ENCODE measurements around the gene STK16.

The STK16 gene

DNA sequence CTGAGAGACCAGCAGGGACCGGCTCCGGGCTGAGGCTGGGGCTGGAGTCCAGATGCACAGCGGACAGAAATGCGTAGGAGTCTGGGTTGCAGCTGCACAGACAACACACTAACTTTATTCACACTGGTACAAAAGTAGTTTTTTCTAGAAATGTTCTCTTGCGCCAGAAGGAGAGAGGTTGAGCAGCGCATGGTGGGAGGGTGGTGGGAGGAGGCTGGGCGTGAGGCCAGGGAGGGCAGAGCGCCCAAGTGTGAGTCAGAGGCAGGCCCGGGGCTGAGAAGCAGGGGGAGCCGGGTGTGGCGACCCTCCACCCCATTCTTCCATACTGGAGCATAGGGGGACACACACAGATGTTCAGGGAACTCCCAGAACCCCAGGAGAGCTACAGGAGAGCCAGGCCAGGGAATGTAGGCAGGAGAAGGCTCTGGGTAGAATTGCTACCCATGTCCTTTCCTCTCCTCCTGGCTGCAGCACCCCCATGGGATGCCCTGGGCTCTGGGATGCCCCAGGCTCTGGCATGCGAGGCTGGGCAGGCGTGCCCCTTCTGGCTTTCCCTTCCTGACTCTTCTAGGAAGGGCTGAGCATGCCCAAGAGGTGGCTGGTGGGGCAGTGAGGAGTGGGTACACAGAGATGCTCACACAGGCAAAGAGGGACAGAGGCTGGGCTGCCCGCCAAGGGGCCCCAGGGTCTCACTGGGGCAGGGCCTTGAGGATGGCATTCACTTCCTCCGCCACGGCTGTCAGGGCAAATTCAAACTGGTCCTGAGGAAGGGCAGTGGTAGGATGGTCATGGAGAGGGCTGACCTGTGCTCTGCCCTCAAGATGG, 44.5 kb downstream of the STK16 start:
- peak; percentile 92 for DNase-seq

DNA sequence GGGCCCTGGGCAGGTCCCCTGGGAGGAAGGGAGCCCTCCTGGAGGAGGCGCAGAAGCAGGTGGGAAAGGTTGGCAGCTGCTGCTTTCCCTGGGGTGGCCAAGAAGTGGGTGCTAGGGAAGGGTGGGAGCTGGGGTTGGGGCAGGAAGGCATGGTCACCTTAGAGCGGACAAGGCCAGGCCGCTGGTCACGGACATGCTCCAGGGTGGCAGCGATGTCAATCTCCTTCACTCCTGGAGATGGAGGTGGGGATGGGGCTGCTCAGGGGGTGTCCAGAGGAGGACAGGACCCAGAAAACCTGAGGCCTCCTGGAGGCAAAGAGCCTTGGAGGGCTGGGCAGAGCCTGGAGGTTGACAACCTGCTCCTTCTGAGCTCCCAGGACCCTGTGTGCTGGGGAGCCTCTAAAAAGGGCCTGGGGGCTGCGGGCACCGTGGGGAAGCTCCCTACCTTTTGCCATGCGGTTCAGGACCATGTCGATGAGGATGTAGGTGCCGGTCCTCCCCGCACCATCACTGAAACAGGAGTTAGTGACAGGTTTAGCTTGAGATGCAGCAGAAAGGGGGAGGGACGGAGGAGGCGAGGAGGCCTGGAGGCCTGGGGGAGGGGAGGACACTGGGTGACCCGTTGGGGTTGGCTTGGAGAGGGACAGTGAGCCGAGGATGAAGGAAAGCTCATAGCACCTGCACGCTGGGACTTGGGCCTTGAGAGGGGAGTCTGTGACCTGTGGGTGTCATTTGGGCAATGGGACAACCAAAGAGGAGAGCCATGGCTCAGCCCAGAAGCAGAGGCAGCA, 45.3 kb downstream of the STK16 start:
- DNase-seq, result no peak

DNA sequence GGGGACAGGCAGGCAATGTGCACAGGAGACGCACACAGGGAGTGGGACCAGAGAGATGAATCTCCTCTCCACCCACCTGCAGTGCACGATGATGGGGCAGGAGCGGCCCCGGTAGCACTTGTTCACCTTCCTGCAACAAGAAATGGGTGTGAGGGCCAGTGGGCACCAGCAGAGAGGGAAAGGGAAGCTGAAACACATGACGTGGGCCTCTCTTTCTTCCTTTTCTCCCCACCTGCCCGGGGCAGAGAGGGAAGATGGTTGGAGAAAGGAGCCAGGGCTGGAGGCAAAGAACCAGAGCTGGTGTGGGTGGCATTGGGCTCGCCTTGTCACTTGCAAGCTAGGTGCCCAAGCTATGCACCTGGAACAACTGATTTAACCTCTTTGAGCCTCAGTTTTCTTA, 46.1 kb downstream of the STK16 start:
- DNase-seq, result no peak

DNA sequence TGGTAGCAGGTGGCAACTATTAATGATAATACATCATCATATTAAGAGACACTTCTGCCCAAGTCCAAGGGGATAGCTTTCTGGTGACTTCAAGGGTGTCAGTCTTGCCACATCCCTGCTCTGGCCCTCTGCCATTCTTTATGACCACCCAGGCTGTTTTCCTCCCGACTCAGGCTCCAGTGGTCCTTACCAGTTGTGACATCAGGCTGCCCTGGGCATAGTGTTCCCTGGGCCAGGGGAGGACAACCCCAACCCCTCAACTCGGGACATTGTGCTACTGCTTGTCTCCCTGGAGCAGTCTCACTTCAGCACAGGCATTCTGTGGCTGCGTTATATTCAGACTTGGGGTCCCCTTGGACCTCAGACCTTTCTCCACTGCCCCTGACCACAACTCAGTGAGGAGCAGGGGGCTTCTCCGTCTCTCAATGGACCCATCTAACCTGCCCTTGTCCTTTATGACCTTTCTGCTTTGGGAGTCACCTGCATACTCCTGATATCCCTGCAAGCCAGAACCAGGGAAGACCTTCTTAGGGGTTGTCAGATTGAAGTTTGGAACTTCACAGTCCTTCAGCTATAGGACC, 46.7 kb downstream of the STK16 start:
- no peak for DNase-seq

DNA sequence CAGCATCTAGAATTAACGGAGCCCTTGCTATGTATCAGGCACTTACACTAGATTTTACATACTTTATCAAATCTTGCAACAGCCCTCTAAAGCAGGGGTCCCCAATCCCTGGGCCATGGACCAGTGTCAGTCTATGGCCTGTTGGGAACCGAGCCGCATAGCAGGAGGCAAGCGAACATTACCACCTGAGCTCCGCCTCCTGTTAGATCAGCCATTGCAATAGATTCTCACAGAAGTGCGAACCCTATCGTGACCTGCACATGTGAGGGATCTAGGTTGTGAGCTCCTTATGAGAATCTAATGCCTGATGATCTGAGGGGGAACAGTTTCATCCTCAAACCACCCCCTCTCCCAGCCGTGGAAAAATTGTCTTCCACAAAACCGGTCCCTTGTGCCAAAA, 47.3 kb downstream of the STK16 start:
- DNase-seq, result no peak

DNA sequence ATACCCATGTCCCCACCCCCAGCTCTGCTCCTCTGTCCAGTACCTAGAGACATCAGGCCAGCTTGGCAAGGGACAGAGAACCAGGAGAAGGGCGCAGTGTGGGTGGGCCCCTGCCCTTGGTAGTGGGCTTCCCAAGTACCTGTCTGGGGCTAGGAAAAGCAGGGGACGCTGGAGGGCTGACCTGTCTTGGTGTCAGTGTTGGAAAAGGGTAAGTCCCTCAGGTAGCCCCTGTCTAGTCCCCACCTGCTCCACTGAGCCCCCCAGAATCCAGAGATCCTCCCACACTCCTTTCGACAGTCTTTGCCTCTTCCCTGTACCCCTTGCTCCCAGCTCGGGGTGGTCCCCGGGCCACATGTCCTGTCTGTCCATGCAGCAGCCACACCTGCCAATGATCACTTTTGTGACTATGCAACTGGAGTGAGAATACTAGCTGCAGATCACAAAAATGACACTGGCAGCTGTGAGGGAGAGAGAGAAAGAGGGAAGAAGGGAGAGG, 48.5 kb downstream of the STK16 start:
- DNase-seq, result no peak

DNA sequence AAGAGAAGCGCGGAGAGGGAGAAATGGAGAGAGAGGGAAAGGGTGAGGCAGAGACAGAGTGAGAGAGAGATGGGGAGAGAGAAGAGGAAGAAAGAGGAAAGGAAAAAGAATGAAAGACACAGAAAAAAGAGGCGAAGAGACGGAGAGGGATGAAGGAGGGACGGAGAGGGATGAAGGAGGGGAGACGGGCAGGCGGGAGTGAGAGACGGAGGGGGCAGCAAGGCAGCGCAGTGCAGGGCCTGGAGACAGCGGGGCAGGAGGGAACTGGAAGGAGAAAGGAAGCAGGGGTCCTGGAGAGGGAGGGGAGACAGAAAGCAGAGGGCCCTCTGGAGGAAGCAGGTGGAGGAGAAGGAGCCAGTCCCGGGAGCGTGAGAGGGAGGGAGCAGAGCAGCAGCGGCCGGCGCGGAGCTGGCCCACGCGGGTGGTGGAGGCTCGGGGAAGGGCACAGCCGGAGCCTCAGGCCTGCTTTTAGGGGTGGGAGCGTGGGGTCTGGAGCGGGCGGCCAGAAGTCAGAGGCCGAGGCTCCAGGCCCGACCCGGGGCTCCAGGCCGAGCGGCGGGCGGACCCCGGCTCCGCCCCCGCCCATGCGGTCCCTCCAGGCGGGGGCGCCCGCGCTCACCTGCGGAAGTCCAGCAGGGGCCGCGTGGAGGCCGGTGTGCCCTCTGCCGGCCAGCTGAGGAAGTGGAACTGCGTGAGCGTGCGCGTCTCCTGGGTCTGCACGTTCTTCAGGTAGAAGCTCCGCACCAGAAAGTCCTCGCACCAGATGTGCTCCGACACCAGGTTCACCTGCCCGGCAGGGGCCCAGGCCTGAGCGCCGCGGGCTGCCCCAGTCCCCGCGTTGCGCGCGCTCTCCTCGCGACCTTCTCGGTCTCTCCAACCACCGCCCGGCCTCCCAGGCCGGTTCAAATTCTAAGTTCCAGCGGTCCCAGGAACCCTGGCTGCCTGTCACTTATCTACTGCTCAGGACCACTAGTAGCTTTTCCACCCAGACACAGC, 49.4 kb downstream of the STK16 start:
- DNase-seq, result peak; percentile 88

DNA sequence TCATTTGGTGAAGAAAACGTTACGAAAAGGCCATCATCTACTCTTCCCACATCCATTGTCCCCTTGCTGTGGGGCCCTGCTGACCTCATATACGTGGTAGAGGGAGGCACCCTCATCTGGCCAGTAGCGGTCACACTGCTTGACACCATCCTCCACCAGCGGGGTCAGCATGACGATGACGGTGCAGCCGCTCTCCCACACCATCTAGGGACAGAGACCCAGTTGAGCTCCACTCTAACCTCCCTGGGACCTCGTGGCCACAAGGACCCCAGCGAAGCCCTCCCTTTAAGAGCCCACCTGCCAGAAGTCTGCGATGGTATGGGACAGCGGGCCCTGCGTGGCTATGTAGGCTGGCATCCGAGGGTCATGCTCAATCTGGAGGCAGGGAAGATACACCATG, 50.9 kb downstream of the STK16 start:
- no peak for DNase-seq

DNA sequence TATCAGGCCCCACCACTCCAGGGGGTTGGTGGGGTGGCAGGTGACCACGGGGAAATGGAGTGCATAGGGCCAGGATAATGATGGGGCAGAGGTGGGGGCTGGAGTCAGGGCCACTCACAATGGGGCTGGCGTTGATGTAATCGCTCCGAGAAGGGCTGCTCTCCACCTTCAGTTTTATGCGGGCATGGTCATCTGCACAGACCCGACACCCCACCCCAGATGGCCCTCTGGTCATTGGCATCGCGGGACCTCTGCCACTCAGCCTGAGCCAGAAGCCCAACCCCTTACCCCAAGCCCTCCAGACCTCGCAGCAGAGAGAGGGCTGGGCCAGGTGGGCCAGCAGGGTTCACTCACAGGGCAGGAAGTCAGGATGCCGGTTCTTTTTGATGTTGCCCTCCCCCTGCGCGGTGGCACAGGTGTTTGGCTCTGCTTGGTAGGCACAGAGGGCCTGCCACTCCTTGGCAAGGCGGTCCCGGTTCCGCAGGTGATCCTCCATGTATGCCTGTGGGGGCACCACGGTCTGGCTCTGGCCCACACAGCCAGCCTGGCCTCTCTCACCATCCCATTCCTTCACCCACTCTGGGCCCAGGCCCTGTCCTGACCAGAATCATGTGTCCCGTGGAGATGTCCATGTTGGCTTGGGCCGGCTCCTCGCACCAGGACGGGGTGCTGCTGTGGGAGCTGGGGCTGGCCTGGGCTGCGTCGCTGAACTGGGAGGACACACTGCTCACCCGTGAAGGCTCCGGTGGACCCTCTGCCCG, 51.5 kb downstream of the STK16 start:
- DNase-seq, result no peak

DNA sequence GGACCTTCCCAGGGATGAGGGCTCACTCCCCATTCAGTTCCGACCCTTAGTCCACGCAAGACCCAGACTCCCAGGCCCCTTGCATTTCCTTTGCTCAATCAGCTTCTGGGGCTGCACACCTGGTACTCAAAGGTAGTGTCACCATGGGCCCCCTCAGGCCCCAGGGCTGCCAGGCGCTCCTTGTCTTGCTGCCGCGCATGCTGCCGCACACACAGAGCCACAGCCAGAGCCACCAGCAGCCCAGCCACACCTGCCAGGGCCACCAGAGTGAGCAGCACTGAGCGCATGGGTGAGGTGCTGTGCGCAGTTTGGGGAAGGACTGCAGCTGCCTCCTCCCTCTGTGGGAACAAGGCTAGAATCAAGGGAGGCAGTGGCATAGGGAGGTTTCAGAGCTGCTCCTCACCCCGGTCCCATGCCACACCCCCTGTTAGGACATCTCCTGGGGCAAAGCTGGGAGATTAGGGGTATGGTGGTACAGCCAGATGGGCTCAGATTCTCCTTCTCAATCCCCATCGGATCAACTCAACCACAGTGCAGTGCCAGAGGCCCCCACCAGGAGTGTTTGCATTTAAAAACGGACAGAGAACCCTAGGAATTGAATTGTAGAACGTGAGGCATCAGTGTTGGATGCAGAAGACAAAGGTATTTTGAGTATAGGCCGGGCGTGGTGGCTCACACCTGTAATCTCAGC, 52.6 kb downstream of the STK16 start:
- DNase-seq, result no peak

DNA sequence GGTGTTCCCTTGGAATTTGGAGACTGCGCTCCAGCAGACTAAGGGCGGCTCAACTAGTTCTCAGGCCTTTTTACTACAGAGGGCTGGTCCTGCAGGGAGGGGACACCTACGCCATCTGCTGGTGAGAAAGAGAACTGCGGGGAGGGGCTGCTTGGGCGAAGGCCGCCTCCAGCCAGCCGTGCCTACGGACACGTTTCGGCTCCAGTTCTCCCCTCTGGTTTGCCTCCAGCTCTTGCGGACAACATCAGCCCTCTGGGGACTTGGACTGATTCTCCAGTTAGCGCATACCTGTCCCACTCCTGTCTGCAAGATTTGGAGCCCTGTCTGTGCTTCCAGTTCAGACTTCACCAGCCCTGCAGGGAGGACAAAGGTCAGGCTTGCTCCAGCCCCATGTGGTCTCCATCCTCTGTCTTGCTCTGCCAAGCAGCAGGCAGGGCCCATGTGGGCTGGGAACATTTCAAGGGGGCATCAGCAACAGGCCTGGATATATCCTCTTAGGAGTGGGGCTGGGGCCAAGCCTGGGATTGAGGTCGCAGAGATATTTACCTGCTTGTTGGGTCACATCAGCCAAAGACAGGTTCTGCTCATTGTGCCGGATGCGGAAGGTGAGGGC, 53.6 kb downstream of the STK16 start:
- DNase-seq, result peak; percentile 90

DNA sequence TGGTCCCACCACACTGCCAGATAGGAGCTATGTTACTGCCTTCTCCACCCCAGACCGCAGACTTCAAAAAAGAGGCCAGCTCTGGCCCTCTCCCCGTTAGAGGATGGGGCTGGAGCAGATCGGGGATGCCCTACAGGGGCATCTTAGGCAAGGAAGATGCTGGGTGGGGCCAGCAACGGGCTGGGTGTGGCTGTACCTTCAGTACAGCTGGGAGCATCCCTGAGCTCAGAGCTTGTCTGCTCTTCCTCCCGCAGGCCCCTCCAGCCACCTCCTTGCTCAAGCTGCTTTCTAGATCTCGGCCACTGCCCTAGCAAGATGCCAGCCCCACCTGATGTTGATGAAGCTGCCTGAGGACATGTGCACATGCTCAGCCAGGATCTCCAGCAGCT, 54.1 kb downstream of the STK16 start:
- no peak for DNase-seq

Measured in right forelimb (tissue), 1 donor.